ENCODE data around the gene GJA1. TPM values are rescaled to one million over a fixed set of nuclear protein-coding genes. Genes with fewer than 3 reads are reported as not detected.
A peak's percentile ranks its signal among the peaks of the same experiment; 100 is the strongest.

GJA1 gene
- total RNA-seq, 4 donors from 2014 or later: 170 to 484 (median 346) TPM

- 4% methylated on average over 18 of the region's 18 CpGs for WGBS
- peak overlapping the region; percentile 78 for H3K4me3 ChIP-seq
- H3K27ac ChIP-seq: peak overlapping the region; percentile 91
- DNase-seq (ENCODE audit: low spot score in 2 of 2): no peak
- no peaks in the 10 kb centered on the region for H3K9me3 ChIP-seq
- TF ChIP-seq POLR2AphosphoS5 (IDR thresholded peaks at IDR 0.05) (no peak), EP300 (IDR thresholded peaks at IDR 0.05) (peak; percentile 65), CTCF (IDR thresholded peaks at IDR 0.05) (no peak), POLR2A (IDR thresholded peaks at IDR 0.05) (no peak)
- no peaks in the 10 kb centered on the region for H3K27me3 ChIP-seq
- H3K36me3 ChIP-seq: no peaks in the 10 kb centered on the region
- H3K4me1 ChIP-seq: peaks cover 48% of the 10 kb centered on the region
These were observed 2.6 kb downstream of the GJA1 start for GRCh38 chr6:121437851-121438651.

- TF ChIP-seq POLR2A (IDR thresholded peaks at IDR 0.05) (no peak), EP300 (IDR thresholded peaks at IDR 0.05) (no peak), POLR2AphosphoS5 (IDR thresholded peaks at IDR 0.05) (no peak), CTCF (IDR thresholded peaks at IDR 0.05) (no peak)
- Histone ChIP-seq H3K4me3 (peak overlapping the region; percentile 78), H3K36me3 (no peaks in the 10 kb centered on the region), H3K9me3 (no peaks in the 10 kb centered on the region), H3K4me1 (peaks cover 56% of the 10 kb centered on the region), H3K27me3 (no peaks in the 10 kb centered on the region), H3K27ac (peak overlapping the region; percentile 91)
- 56% methylated on average over 3 of the region's 3 CpGs for WGBS
- DNase-seq (ENCODE audit: low spot score in 2 of 2): no peak
These were observed 3.4 kb downstream of the GJA1 start for GRCh38 chr6:121438869-121439268.

- Histone ChIP-seq H3K27ac (peak overlapping the region; percentile 91), H3K4me3 (peak overlapping the region; percentile 78), H3K4me1 (peaks cover 61% of the 10 kb centered on the region), H3K9me3 (no peaks in the 10 kb centered on the region), H3K27me3 (no peaks in the 10 kb centered on the region), H3K36me3 (no peaks in the 10 kb centered on the region)
- TF ChIP-seq POLR2A (IDR thresholded peaks at IDR 0.05) (no peak), POLR2AphosphoS5 (IDR thresholded peaks at IDR 0.05) (no peak), CTCF (IDR thresholded peaks at IDR 0.05) (no peak), EP300 (IDR thresholded peaks at IDR 0.05) (no peak)
- DNase-seq (ENCODE audit: low spot score in 2 of 2): no peak
These were observed 4.0 kb downstream of the GJA1 start for GRCh38 chr6:121439475-121439874.

GRCh38 chr6:121439926-121440325, 4.5 kb downstream of the GJA1 start:
- H3K27ac ChIP-seq: peak overlapping the region; percentile 91
- WGBS: 28% methylated on average over 4 of the region's 4 CpGs
- DNase-seq (ENCODE audit: low spot score in 2 of 2): no peak
- peak overlapping the region; percentile 78 for H3K4me3 ChIP-seq
- H3K36me3 ChIP-seq: no peaks in the 10 kb centered on the region
- TF ChIP-seq POLR2AphosphoS5 (IDR thresholded peaks at IDR 0.05) (no peak), CTCF (IDR thresholded peaks at IDR 0.05) (no peak), POLR2A (IDR thresholded peaks at IDR 0.05) (no peak), EP300 (IDR thresholded peaks at IDR 0.05) (no peak)
- H3K9me3 ChIP-seq: no peaks in the 10 kb centered on the region
- H3K4me1 ChIP-seq: peaks cover 61% of the 10 kb centered on the region
- no peaks in the 10 kb centered on the region for H3K27me3 ChIP-seq

- 37% methylated on average over 4 of the region's 4 CpGs for WGBS
- Histone ChIP-seq H3K27me3 (no peaks in the 10 kb centered on the region), H3K27ac (peak overlapping the region; percentile 91), H3K36me3 (peaks cover under 1% of the 10 kb centered on the region), H3K9me3 (no peaks in the 10 kb centered on the region), H3K4me3 (peak overlapping the region; percentile 22), H3K4me1 (peaks cover 61% of the 10 kb centered on the region)
- DNase-seq (ENCODE audit: low spot score in 2 of 2): no peak
- no peak for TF ChIP-seq EP300 (IDR thresholded peaks at IDR 0.05)
- TF ChIP-seq POLR2A (IDR thresholded peaks at IDR 0.05): no peak
- TF ChIP-seq CTCF (IDR thresholded peaks at IDR 0.05): no peak
- no peak for TF ChIP-seq POLR2AphosphoS5 (IDR thresholded peaks at IDR 0.05)
These were observed 6.0 kb downstream of the GJA1 start for GRCh38 chr6:121441477-121441876.
